K562 (cell line): Measurements from ENCODE around the gene GLI3. TPM values are rescaled to one million over a fixed set of nuclear protein-coding genes. Genes with fewer than 3 reads are reported as not detected.

Source experiments
- ATAC-seq: fragments of 200-7000 bp; cut with Tn5 transposase; 3 replicates; pipeline ENCODE4 v1.9.1; 2020; ENCODE audit warnings: moderate library complexity
- BruUV-seq: library from RNA; stranded (reverse); fragments of 400-500 nt; replicated peaks from 2 replicates; lab custom pipeline; 2021; lab: Mats Ljungman, UMichigan
- CTCF ChIA-PET: fragments of 300-600 bp; formaldehyde crosslinking; extraction: SDS; loops from one replicate; lab custom pipeline; 2021; ENCODE audit warnings: low intra/inter-chr PET ratio; lab: Yijun Ruan, JAX
- POLR2A ChIA-PET: fragments of 300-600, 350-650 bp; sonication (Branson Sonifier 250); formaldehyde crosslinking; extraction: SDS; loops from one replicate; lab custom pipeline; 2021; ENCODE audit warnings: antibody characterized with exemption, inconsistent platforms; lab: Yijun Ruan, JAX
- DNase-seq, 4 experiments: peaks; one replicate each; pipeline versions ENCODE4 v3.0.0 to v3.0.0-alpha.2; 2011 to 2018; ENCODE audit warnings: low spot score in 3 of 4, mixed read lengths in 3 of 4; ENCODE audit errors: extremely low read depth in 1 of 4
- FAIRE-seq: peaks from 2 replicates; lab custom pipeline; 2011; peaks lifted over from hg19 to GRCh38; lab: Jason Lieb, UNC
- H2AFZ ChIP-seq: 2 replicates; pipeline ENCODE4 v1.6.0; 2011; ENCODE audit warnings: low read depth, low read length, control low read depth, inconsistent platforms
- H3K27ac ChIP-seq: fragments of 200-600 bp; 3 replicates; pipeline ENCODE4 v1.8.0; 2011; ENCODE audit warnings: low read depth, mild to moderate bottlenecking, control low read depth, inconsistent platforms, low read length, moderate library complexity, mixed read lengths; ENCODE audit errors: extremely low read depth
- H3K27me3 ChIP-seq, 2 experiments: fragments of 300-600 bp in 1 of 2; 2 replicates in 1 of 2; 3 replicates in 1 of 2; pipeline versions ENCODE4 v1.6.0 to v1.8.0; 2011; ENCODE audit warnings: inconsistent platforms in 2 of 2, low read length in 2 of 2, mild to moderate bottlenecking in 1 of 2, mixed read lengths in 1 of 2, moderate library complexity in 1 of 2; ENCODE audit not compliant: control insufficient read depth in 2 of 2, insufficient read depth in 2 of 2
- H3K36me3 ChIP-seq: fragments of 300-600 bp; 3 replicates; pipeline ENCODE4 v1.8.0; 2011; ENCODE audit warnings: mild to moderate bottlenecking, low read length, inconsistent platforms; ENCODE audit not compliant: control insufficient read depth, insufficient read depth
- H3K4me1 ChIP-seq, 2 experiments: fragments of 200-600 bp in 1 of 2; replicated peaks in 1 of 2; 2 replicates in 1 of 2; 3 replicates in 1 of 2; pipeline versions ENCODE4 v1.5.1 to v1.8.0; 2011; ENCODE audit warnings: inconsistent platforms in 2 of 2, low read length in 2 of 2, mild to moderate bottlenecking in 1 of 2, mixed read lengths in 1 of 2, moderate library complexity in 1 of 2; ENCODE audit not compliant: control insufficient read depth in 2 of 2, insufficient read depth in 2 of 2
- H3K4me2 ChIP-seq: 2 replicates; pipeline ENCODE4 v1.6.1; 2011; ENCODE audit warnings: low read length, control low read depth, inconsistent platforms, mixed read lengths; ENCODE audit not compliant: insufficient read depth
- H3K4me3 ChIP-seq: fragments of 200-600 bp; sonication (generic), shearing (Covaris generic); 2 replicates; pipeline ENCODE4 v1.5.1; 2016; ENCODE audit warnings: control low read depth, inconsistent platforms
- H3K79me2 ChIP-seq: fragments of 200-600 bp; 3 replicates; pipeline ENCODE4 v1.8.0; 2011; ENCODE audit warnings: low read length, inconsistent platforms; ENCODE audit not compliant: control insufficient read depth, insufficient read depth
- H3K9ac ChIP-seq, 2 experiments: 2 replicates each; pipeline versions ENCODE4 v1.6.0 to v1.6.1; 2011; ENCODE audit warnings: low read depth in 2 of 2, low read length in 2 of 2, control low read depth in 1 of 2, inconsistent platforms in 1 of 2, mild to moderate bottlenecking in 1 of 2, mixed read lengths in 1 of 2; ENCODE audit not compliant: insufficient read depth in 1 of 2
- H3K9me1 ChIP-seq: one replicate; pipeline ENCODE4 v1.6.0; 2011; ENCODE audit warnings: inconsistent platforms, mild to moderate bottlenecking, low read length, moderate library complexity; ENCODE audit not compliant: control insufficient read depth, insufficient read depth
- H3K9me3 ChIP-seq: replicated peaks from 2 replicates; pipeline ENCODE4 v1.5.1; 2011; ENCODE audit warnings: low read depth, low read length, inconsistent platforms; ENCODE audit not compliant: control insufficient read depth, insufficient read depth
- H4K20me1 ChIP-seq: replicated peaks from 2 replicates; pipeline ENCODE4 v1.6.1; 2011; ENCODE audit warnings: low read length, inconsistent platforms, mixed read lengths; ENCODE audit not compliant: control insufficient read depth, insufficient read depth
- MCM5 ChIP-seq: fragments of 450-650 bp; IDR thresholded peaks from 2 replicates; pipeline ENCODE4 v1.6.1; 2016; ENCODE audit warnings: low read depth
- MLX ChIP-seq, 2 experiments: fragments of 450-650 bp in 1 of 2; sonication (generic) in 1 of 2; formaldehyde crosslinking; conservative IDR thresholded peaks; 2 replicates each; pipeline versions ENCODE4 v1.4.0 to v1.8.1; 2020 to 2022; ENCODE audit warnings: mild to moderate bottlenecking in 1 of 2, missing genetic modification reagents in 1 of 2
- NFATC3 ChIP-seq: fragments of 450-650 bp; IDR thresholded peaks from 2 replicates; pipeline ENCODE4 v1.6.1; 2017; ENCODE audit warnings: mild to moderate bottlenecking
- THAP7 ChIP-seq: fragments of 250-450 bp; sonication (Bioruptor Pico); IDR thresholded peaks from 2 replicates; pipeline ENCODE4 v1.5.0; 2021
- WGBS: fragments of 100-300 bp; shearing (Covaris generic); methylation state at CpG from one replicate; pipeline ENCODE4 v1.1.6; 2016; ENCODE audit warnings: low coverage, mixed read lengths; ENCODE audit not compliant: insufficient coverage; ENCODE audit errors: missing lambda C conversion rate; 5-methylcytosine and 5-hydroxymethylcytosine counted together
- in situ Hi-C: fragments of 300-500 bp; cut with MboI; formaldehyde crosslinking; loops from 4 replicates; pipeline ENCODE4 v1.15.0; 2018; ENCODE audit warnings: inconsistent platforms, mixed read lengths
- intact Hi-C: fragments of 100-400 bp; cut with micrococcal nuclease; formaldehyde crosslinking; loops from 2 replicates; pipeline ENCODE4 v1.14.2; 2022
- polyA plus RNA-seq, 8 experiments: library from polyadenylated mRNA; depleted of rRNA in 4 of 8; stranded (reverse) in 5 of 8; unstranded in 3 of 8; fragments of >200 nt; fragmentation: Nextera tagmentation in 2 of 8; fragmentation: Illumina TruSeq in 1 of 8; extraction: Ambion mirVana in 2 of 8; extraction: Trizol in 1 of 8; gene quantifications; 2 replicates each; pipeline versions ENCODE4 v1.2.1 to v1.2.3, GENCODE V29; 2011 to 2014; ENCODE audit warnings: inconsistent platforms in 1 of 8, missing spikeins in 1 of 8
- total RNA-seq, 7 experiments: library from RNA; depleted of rRNA in 6 of 7; stranded (reverse); fragments of >200 nt in 6 of 7; fragmentation: Illumina TruSeq in 2 of 7; extraction: Trizol in 2 of 7; gene quantifications; 2 replicates each; pipeline versions ENCODE4 v1.2.1 to v1.2.3, GENCODE V29; 2011 to 2021; ENCODE audit warnings: low replicate concordance in 1 of 7
- TF ChIP-seq, protein P1 (sequence below): fragments of 450-650 bp; conservative IDR thresholded peaks from 2 replicates; pipeline ENCODE4 v1.6.1; 2016; ENCODE audit warnings: missing genetic modification characterization, low read depth, mild to moderate bottlenecking, control low read depth, missing compliant biosample characterization
- TF ChIP-seq, protein P2 (sequence below): fragments of 200-800 bp; sonication (Bioruptor generic); IDR thresholded peaks from 2 replicates; pipeline ENCODE4 v1.6.1; 2016; ENCODE audit warnings: missing genetic modification characterization, missing compliant biosample characterization

Gene GLI3
- total and polyA plus RNA-seq, 9 of the 15 experiments (the other 6 are each of a cell fraction or from before 2014, with no cell fraction given), result 0.01 to 0.18 (median 0.07) TPM; not detected in 6

DNA sequence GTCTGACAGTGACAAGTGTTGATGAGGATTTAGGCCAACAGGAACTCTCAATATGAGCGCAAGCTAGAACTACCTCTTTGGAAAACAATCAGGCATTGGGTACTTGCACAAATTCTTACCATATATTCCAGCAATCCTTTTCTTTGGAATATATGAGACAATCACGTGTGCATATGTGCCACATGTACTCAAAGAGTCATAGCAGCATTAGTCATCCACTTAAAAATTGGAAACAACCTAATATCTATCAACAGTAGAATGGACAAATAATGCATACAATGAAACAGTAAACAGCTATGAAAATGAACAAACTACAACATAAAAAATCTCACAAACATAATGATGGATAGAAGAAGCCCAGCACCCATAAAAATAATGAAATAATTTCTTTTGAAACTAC, 179.7 kb downstream of the GLI3 start:
- no peak overlapping the region for H3K9ac ChIP-seq
- H3K79me2 ChIP-seq, result no peaks in the 10 kb centered on the region
- POLR2A ChIA-PET, result interaction anchor here (0.9 kb wide), 1 partner anchor 13 kb away, joined by 3 read pairs; no protein-coding TSS in a partner anchor
- no peaks in the 10 kb centered on the region for H3K9me3 ChIP-seq
- no peak for FAIRE-seq
- no peak overlapping the region for H3K4me3 ChIP-seq
- no peak overlapping the region for H2AFZ ChIP-seq
- no peak for DNase-seq
- CTCF ChIA-PET, result no interaction called here
- TF ChIP-seq, protein P1, sequence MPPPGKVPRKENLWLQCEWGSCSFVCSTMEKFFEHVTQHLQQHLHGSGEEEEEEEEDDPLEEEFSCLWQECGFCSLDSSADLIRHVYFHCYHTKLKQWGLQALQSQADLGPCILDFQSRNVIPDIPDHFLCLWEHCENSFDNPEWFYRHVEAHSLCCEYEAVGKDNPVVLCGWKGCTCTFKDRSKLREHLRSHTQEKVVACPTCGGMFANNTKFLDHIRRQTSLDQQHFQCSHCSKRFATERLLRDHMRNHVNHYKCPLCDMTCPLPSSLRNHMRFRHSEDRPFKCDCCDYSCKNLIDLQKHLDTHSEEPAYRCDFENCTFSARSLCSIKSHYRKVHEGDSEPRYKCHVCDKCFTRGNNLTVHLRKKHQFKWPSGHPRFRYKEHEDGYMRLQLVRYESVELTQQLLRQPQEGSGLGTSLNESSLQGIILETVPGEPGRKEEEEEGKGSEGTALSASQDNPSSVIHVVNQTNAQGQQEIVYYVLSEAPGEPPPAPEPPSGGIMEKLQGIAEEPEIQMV (tag), result no peak
- no peak for TF ChIP-seq MLX (CRISPR knock-in tag; conservative IDR thresholded peaks at IDR 0.05)
- TF ChIP-seq NFATC3, result no peak
- no peak for TF ChIP-seq MCM5
- no peak for TF ChIP-seq THAP7
- TF ChIP-seq, protein P2, sequence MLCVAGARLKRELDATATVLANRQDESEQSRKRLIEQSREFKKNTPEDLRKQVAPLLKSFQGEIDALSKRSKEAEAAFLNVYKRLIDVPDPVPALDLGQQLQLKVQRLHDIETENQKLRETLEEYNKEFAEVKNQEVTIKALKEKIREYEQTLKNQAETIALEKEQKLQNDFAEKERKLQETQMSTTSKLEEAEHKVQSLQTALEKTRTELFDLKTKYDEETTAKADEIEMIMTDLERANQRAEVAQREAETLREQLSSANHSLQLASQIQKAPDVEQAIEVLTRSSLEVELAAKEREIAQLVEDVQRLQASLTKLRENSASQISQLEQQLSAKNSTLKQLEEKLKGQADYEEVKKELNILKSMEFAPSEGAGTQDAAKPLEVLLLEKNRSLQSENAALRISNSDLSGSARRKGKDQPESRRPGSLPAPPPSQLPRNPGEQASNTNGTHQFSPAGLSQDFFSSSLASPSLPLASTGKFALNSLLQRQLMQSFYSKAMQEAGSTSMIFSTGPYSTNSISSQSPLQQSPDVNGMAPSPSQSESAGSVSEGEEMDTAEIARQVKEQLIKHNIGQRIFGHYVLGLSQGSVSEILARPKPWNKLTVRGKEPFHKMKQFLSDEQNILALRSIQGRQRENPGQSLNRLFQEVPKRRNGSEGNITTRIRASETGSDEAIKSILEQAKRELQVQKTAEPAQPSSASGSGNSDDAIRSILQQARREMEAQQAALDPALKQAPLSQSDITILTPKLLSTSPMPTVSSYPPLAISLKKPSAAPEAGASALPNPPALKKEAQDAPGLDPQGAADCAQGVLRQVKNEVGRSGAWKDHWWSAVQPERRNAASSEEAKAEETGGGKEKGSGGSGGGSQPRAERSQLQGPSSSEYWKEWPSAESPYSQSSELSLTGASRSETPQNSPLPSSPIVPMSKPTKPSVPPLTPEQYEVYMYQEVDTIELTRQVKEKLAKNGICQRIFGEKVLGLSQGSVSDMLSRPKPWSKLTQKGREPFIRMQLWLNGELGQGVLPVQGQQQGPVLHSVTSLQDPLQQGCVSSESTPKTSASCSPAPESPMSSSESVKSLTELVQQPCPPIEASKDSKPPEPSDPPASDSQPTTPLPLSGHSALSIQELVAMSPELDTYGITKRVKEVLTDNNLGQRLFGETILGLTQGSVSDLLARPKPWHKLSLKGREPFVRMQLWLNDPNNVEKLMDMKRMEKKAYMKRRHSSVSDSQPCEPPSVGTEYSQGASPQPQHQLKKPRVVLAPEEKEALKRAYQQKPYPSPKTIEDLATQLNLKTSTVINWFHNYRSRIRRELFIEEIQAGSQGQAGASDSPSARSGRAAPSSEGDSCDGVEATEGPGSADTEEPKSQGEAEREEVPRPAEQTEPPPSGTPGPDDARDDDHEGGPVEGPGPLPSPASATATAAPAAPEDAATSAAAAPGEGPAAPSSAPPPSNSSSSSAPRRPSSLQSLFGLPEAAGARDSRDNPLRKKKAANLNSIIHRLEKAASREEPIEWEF (CRISPR knock-in tag), result no peak
- H3K4me1 ChIP-seq, result no peaks in the 10 kb centered on the region
- no TSS peak for BruUV-seq
- no peak overlapping the region for H3K4me2 ChIP-seq
- no peak for ATAC-seq
- H3K27me3 ChIP-seq, result no peaks in the 10 kb centered on the region; a peak in 1 of 5 replicates
- H4K20me1 ChIP-seq, result no peaks in the 10 kb centered on the region; the same call in 1 of the 2 replicates
- WGBS, result 0% methylated on average over 2 of the region's 2 CpGs
- H3K36me3 ChIP-seq, result no peaks in the 10 kb centered on the region
- intact Hi-C loops, result no loop called here
- H3K27ac ChIP-seq, result no peak overlapping the region
- in situ Hi-C loops, result no loop called here
- H3K9me1 ChIP-seq, result no peaks in the 10 kb centered on the region
